Stomach smooth muscle (tissue), 2 donors: Measurements from ENCODE around the gene USP14.
"Not testable (repeated sequence)": the region's sequence is repeated elsewhere in the genome, so short reads cannot be mapped to it uniquely, and the experiment has no call there.

Experiments used
- H3K27ac ChIP-seq: one replicate; pipeline ENCODE4 v1.7.0; 2013; ENCODE audit warnings: mild to moderate bottlenecking, low read length, inconsistent platforms
- H3K27me3 ChIP-seq, 2 donors: one replicate each; pipeline ENCODE4 v1.7.0; 2013; ENCODE audit warnings: low read length in 2 of 2; ENCODE audit not compliant: insufficient read depth in 2 of 2, control insufficient read depth in 1 of 2
- H3K36me3 ChIP-seq, 2 donors: one replicate each; pipeline ENCODE4 v1.7.0; 2013; ENCODE audit warnings: low read length in 2 of 2; ENCODE audit not compliant: control insufficient read depth in 2 of 2, insufficient read depth in 2 of 2
- H3K4me1 ChIP-seq: one replicate; pipeline ENCODE4 v1.7.0; 2013; ENCODE audit warnings: low read length; ENCODE audit not compliant: control insufficient read depth, insufficient read depth
- H3K4me3 ChIP-seq, 2 donors: one replicate each; pipeline ENCODE4 v1.7.0; 2013; ENCODE audit warnings: low read length in 2 of 2
- H3K9ac ChIP-seq, 2 donors: one replicate each; pipeline ENCODE4 v1.7.0; 2013; ENCODE audit warnings: low read length in 2 of 2, mild to moderate bottlenecking in 1 of 2
- H3K9me3 ChIP-seq, 2 donors: one replicate each; pipeline ENCODE4 v1.7.0; 2013; ENCODE audit warnings: low read length in 2 of 2; ENCODE audit not compliant: control insufficient read depth in 2 of 2
- donor health status: healthy.
- donor health status: Pancreatic carcinoma.

The USP14 gene

DNA sequence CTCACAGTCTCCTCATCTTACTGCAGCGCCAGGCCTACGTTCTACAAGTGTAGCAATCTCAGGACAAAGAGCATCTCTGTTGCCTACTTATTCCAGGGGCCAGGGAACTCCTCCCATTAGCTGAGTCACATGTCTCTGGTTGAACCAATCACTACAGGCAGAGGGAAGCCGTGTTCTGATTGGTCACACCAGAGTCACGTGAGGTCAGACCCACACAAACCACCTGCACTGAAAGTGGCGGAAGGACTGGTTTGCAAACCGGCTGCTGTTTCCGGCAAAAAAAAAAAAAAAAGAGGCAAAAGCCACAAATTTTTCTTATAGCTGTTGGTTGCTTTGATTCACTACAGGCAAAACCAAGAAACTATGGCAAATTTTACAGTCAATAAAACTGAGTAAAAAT is 21.9 kb upstream of the USP14 start:
- Histone ChIP-seq H3K4me1 (no peaks in the 10 kb centered on the region), H3K36me3 (no peaks in the 10 kb centered on the region), H3K9me3 (no peaks in the 10 kb centered on the region), H3K27ac (no peak overlapping the region), H3K9ac (no peak overlapping the region), H3K27me3 (no peaks in the 10 kb centered on the region), H3K4me3 (no peak overlapping the region)

DNA sequence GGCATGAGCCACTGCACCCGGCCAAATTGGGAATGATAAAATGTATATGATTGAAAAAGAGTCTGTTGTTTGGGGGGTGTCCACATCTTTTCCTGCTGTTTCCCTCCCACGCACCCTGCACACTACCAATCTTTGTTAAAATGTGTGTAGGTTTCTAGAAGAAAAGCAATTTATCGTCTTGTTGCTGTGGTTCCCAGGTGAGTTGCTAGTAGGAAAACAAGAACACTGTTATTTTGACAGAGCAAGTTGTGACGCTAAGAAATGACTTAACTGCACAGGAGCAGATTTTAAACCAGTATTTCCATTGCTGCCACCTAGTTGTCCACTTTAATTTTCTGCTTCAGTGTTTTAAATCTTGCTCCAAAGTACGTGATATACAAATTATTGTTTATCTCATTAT is 21.0 kb upstream of the USP14 start:
- H3K27me3 ChIP-seq: no peaks in the 10 kb centered on the region
- H3K36me3 ChIP-seq: no peaks in the 10 kb centered on the region
- no peak overlapping the region for H3K27ac ChIP-seq
- no peak overlapping the region for H3K4me3 ChIP-seq
- H3K9ac ChIP-seq: no peak overlapping the region
- H3K9me3 ChIP-seq: no peaks in the 10 kb centered on the region
- H3K4me1 ChIP-seq: no peaks in the 10 kb centered on the region

GRCh38 chr18:140670-141266 is 17.6 kb upstream of the USP14 start:
- Histone ChIP-seq H3K4me3 (no peak overlapping the region), H3K4me1 (no peaks in the 10 kb centered on the region), H3K9me3 (no peaks in the 10 kb centered on the region), H3K36me3 (no peaks in the 10 kb centered on the region), H3K27me3 (no peaks in the 10 kb centered on the region), H3K9ac (no peak overlapping the region), H3K27ac (no peak overlapping the region)

- H3K9ac ChIP-seq, H3K9me3 ChIP-seq, H3K27ac ChIP-seq, H3K4me3 ChIP-seq, H3K4me1 ChIP-seq, H3K27me3 ChIP-seq, H3K36me3 ChIP-seq: not testable (repeated sequence)
These were observed 15.6 kb upstream of the USP14 start for GRCh38 chr18:142624-143296.

DNA sequence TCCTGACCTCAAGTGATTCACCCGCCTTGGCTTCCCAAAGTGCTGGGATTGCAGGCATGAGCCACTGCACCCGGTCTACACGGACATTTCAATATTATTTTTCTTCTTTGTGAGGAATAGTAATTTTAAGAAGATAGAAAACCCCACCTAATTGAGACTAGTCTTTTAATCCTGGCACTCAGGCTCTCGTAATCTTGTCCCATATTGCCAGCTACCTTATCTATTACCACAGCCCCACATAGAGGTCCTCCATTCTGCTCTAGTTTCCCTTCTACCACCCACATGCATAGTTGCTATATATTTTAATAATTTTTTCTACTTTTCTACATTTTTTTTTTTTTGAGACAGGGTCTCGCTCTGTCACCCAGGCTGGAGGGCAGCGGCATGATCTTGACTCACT is 9.5 kb upstream of the USP14 start:
- H3K36me3 ChIP-seq: no peaks in the 10 kb centered on the region
- no peak overlapping the region for H3K4me3 ChIP-seq
- no peaks in the 10 kb centered on the region for H3K27me3 ChIP-seq
- no peaks in the 10 kb centered on the region for H3K9me3 ChIP-seq
- no peak overlapping the region for H3K27ac ChIP-seq
- no peaks in the 10 kb centered on the region for H3K4me1 ChIP-seq
- no peak overlapping the region for H3K9ac ChIP-seq

GRCh38 chr18:154151-154550 is 4.2 kb upstream of the USP14 start:
- no peaks in the 10 kb centered on the region for H3K36me3 ChIP-seq
- no peaks in the 10 kb centered on the region for H3K9me3 ChIP-seq
- H3K9ac ChIP-seq: no peak overlapping the region
- H3K27me3 ChIP-seq: no peaks in the 10 kb centered on the region
- H3K27ac ChIP-seq: no peak overlapping the region
- peaks cover 2% of the 10 kb centered on the region for H3K4me1 ChIP-seq
- H3K4me3 ChIP-seq: no peak overlapping the region

DNA sequence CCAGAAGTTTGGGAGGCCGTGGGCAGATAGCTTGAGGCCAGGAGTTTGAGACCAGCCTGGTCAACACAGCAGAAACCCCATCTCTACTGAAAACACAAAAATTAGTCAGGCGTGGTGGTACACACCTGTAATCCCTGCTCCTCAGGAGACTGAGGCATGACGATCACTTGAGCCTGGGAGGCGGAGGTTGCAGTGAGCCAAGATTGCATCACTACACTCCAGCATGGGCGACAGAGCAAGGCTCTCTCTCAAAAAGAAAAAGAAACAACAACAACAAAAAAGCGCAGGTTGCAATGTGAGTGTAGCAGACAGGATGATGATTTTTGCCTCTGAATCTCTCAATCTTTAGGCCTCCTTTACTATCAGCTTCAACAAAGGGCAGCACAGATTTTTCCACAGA is 2.7 kb upstream of the USP14 start:
- Histone ChIP-seq H3K4me1 (peaks cover 5% of the 10 kb centered on the region), H3K4me3 (no peak overlapping the region), H3K9me3 (no peaks in the 10 kb centered on the region), H3K27ac (no peak overlapping the region), H3K36me3 (no peaks in the 10 kb centered on the region), H3K9ac (no peak overlapping the region), H3K27me3 (no peaks in the 10 kb centered on the region)

DNA sequence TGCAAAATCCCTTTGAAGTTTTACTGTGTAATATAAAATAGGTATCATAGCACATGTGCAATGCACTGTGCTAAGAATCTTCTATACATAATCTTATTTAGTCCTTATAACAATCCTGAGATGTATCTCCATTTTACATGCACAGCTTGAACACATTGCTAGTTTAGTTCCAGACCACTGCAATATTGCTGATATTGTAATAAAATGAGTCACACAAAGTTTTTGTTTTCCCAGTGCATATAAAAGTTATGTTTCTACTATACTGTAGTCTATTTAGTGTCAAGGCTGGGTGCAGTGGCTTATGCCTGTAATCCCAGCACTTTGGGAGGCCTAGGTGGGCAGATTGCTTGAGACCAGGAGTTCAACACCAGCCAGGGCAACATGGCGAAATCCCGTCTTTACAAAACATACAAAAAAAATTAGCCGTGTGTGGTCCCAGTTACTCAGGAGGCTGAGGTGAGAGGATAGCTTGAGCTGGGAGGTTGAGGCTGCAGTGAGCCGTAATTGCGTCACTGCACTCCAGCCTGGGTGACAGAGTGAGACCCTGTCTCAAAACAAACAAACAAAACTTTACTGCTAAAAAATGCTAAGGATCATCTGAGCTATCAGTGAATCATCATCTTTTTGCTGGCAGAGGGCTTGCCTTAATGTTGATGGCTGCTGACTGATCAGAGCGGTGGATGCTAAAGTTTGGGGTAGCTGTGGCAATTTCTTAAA is 1.7 kb upstream of the USP14 start:
- no peak overlapping the region for H3K27ac ChIP-seq
- no peaks in the 10 kb centered on the region for H3K27me3 ChIP-seq
- H3K9ac ChIP-seq: no peak overlapping the region
- no peaks in the 10 kb centered on the region for H3K36me3 ChIP-seq
- no peak overlapping the region for H3K4me3 ChIP-seq
- peaks cover 5% of the 10 kb centered on the region for H3K4me1 ChIP-seq
- H3K9me3 ChIP-seq: no peaks in the 10 kb centered on the region

DNA sequence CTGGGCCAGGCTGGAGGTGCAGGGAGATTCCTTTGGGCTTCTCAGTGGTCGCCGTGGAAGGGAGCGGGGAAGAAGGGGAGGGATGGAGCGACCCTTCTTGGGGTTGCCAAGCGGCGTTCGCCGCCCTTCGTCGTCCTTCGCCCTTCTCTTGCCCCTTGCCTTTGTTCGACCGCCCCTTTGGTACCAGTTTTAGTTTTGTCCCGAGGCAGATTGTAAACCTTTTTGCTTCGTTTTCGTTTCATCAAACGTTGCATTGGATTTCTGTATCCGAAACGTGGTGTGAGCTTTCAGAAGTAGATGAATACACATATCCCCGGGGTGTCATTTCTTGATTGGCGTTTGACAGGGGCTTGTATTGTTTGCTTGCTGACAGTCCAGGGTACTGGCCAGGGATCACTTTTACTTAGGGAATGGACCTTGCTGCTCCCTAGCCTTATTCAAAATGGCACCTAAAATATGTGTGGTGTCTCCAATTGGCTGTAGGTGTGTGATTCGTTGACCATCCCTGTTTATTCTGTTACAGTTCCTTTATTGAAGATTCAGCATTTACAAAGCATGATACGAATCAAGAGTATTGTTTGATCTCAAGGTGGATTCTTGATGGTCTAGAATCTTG is 788 bp downstream of the USP14 start:
- H3K9ac ChIP-seq: peak overlapping the region; percentile 54 to 84
- H3K9me3 ChIP-seq: no peaks in the 10 kb centered on the region
- H3K27me3 ChIP-seq: no peaks in the 10 kb centered on the region
- peaks cover 5% of the 10 kb centered on the region for H3K4me1 ChIP-seq
- H3K27ac ChIP-seq: peak overlapping the region; percentile 72
- H3K4me3 ChIP-seq: peak overlapping the region; percentile 65 to 89
- peaks cover 3% of the 10 kb centered on the region in 2 donors for H3K36me3 ChIP-seq

GRCh38 chr18:159933-160332 is 1.6 kb downstream of the USP14 start:
- Histone ChIP-seq H3K27ac (no peak overlapping the region), H3K9ac (no peak overlapping the region), H3K36me3 (peaks cover 3 to 4% of the 10 kb centered on the region in 2 donors), H3K4me3 (peak overlapping the region in 1 of 2 donors; percentile 89), H3K4me1 (peaks cover 5% of the 10 kb centered on the region), H3K27me3 (no peaks in the 10 kb centered on the region), H3K9me3 (no peaks in the 10 kb centered on the region)
